SHP77 treated with DMSO at 0.1 percent for 48 hours (cell line): ENCODE measurements around the gene SLC13A5.
"Not testable (repeated sequence)": the region's sequence is repeated elsewhere in the genome, so short reads cannot be mapped to it uniquely, and the experiment has no call there.

Experiments used
- DNase-seq: peaks from one replicate; lab custom pipeline; 2025; lab: John Stamatoyannopoulos, UW

Gene SLC13A5

DNA sequence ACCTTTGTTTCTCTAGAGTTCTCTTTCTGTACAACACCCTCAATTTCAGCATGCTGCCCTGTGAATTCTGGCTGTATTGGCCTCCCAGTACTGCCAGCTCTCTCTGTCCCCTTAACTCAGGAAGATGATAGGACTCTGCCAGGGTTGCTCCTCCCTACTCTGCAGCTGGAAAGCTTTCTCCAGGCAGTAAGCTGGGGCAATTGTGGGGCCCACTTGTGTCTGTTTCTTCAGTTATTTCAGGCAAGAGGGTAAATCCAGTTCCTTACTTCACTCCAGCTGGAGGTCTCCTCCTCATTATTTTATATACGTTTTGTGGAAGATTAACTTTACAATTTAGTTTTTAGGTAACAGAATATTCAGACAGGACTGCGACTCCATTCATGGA lies 51.7 kb downstream of the SLC13A5 start:
- no peak for DNase-seq

DNA sequence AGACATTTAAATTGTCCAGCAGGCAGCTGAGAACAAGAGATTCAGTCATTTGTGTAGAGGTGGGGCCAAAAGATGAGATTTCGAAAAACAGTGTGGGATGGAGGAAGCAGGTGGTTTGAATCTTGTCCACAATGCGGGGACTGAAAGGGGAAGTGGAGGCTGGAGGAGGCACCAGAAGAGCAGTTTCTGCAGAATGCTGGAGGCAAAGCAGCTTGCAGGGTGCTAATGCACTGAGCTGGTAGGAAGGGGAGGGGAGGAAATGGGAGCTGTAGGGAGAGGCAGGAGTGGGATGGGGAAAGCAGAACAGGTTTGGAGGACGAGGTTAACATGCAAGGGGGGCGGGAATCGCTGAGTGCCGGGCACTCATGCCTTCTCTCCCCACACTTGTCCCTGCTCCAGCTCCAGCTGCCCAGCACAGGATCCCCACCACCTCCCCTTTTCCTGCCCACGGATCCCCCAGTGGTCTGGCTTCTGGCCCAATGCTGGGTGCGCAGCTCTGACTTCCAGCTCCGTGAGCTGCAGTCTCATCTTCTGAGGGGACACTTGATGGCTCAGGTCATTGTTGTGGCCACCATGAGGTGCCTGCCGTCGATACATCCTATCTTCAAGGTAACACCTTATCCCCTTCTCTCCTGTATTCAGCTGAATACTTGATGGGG lies 52.2 kb downstream of the SLC13A5 start:
- DNase-seq = no peak

DNA sequence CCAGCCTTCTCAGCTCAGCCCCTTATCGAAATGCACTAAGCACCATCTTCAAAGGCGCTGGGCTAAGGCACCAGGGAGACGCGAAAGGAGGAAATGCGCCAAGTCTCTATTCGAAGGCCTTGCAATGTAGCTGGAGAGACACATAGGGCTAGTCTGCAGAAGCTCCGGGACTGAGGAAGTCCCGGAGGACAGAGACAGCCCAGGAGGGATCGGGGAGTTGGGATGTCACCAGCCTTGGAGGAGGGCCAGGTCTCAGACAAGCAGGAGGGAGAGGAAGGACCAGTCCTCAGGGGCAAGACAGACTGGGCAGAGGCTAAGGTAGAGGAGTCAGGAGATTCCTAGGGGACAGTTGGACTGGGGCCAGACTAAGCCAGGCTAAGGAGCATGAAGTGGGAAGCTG lies 53.1 kb downstream of the SLC13A5 start:
- DNase-seq = no peak

DNA sequence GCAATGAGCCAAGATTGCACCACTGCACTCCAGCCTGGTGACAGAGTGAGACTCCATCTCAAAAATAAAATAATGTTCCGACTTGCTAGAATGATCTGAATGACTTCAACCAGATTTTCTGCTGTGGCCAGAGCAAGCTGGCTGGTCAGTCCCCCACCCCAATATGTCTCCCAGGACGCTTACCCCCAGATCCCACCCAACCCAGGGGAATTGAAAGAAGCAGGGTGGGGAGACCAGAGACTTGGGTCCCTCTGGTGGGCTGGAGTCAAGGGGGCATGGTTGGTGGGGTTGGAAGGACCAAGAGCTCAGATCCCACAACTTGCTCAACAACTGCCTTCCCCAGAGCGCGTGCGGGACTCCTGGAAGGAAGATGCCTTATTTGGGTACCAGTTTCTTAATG lies 54.8 kb downstream of the SLC13A5 start:
- not testable (repeated sequence) for DNase-seq

DNA sequence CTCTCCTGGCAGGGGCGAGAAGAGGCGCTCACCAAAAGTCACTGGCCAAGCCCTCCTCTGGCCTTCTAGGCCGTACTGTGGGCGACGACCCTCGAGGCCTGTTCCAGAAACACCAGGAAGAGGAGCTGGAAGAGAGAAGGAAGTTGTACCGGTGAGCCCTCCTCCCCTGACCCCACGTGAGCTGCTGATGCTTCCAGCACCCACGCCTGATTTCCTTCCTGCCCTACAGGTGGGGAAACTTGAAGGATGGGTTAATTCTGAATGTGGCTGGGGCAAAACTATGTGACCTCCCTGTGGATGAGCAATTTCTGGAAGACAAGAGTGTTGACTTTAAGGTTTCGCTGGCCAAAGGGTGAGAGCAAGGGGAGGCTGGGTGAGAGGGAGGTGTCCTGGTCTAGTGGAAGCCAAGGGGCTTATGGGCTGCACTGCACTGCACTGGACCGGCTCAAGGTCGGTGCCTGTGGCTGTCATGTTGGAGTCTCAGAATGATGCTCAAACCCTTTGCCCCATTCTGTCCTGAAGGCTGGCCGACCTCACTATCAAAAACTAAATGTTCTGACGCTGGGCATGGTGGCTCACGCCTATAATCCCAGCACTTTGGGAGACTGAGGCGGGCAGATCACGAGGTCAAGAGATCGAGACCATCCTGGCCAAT lies 55.4 kb downstream of the SLC13A5 start:
- no peak for DNase-seq

DNA sequence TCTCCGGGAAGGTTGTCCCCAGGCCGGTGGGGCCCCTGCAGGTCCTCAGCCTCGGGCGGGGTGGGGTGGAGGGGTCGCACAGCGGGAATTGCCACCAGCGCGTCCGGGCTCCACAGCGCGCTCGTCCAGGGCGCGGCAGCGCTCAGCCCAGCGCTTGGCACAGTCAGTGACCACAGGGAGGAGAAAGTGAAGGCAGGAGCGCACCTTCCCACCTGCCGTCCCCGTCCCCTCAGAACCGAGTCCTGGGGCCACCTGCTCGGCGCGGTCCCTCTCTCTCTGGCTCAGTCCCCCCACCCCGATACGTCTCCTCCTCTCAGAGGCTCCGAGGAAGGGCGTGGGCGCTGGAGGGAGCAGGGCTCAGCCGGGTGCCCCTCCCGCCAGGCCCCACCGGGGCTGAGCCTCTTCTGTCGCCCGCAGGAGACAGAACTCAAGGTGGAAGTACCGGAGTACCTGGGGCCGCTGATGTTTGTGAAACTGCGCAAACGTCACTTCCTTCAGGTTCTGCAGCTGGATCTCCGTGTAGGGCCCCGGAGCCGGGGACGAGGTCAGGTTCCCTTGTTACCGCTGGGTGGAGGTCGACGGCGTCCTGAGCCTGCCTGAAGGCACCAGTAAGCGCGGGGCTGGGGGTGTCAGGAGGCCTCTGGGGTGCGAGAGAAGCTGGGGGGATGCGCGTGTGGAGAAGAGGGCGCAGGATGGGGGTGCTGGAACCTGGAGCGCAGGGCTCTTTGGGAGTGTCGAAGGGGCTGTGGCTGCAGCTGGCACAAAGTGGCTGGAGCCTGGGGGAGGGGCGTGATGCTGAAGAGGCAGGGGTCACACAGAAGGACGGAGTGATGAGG lies 56.2 kb downstream of the SLC13A5 start:
- DNase-seq = not testable (repeated sequence)

DNA sequence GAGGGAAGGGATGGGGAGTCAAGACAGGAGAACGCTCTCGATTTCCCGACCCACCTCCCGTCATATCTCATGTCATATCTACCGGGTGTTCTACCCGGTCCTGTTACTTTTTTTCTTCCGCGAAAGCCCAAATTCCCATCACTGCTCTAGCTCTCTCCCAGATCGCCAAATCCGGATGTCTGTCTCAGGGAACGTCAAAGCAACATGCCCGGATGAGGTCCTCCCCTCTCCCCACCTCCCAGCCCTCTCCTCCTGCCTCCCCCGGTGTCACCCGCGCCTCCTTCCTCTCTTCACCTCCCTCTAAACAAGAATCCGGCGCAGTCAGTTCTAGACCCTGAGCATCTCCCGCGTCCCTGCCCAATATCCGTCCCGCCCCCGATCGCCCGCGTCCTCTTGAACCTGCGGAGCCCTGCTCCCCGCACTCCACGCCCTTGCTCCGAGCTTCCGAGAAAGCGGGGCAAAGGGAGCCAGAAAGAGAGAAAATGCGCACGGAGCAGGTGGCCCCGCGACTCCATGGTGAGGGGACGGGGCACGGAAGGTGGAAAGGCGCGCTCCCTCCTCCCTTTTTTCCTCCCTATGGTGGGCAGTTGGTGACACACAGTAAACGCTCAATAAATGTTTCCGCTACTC lies 57.3 kb downstream of the SLC13A5 start:
- not testable (repeated sequence) for DNase-seq

DNA sequence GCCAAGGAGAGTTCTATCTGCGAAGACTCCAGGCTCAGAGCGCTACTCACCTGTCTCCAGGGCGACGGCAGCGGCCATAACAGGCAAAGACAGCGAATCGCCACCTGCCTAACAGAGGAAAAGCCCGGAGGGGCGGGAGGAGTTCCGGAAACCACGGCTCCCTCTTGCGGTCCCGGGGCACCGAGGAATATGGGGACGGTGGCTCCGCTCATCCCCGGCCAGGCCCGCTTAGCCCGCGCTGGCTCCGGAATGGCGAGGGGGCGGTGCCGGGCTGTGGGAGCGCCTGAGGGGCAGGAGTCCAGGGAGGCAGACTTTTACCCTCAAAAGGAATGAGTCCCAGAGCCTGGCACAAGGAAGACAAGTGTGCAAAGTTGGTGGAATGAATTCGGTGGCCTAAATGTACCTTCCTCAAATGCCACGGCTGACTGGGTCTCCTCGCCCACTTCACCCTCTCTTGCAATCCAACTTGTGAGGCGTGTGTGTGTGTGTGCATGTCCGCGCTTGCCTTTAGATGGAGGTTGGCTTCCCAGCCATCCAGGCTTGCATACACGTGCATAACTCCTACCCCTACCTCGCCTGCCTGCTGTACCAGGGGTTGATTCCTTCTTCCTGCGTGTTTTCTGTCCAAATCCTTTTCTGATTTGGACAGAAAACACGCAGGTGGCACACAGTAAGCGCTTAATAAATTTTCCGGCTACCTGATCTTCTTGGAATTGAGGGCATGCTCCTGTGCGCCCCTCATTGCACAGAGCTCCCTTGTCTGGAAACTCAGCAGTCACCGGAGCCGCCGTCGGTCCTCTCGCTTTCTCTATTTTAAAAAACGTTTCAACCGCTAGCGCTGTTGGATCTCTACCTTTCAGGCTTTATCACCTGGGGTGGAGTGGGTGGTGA lies 58.1 kb downstream of the SLC13A5 start:
- no peak for DNase-seq

DNA sequence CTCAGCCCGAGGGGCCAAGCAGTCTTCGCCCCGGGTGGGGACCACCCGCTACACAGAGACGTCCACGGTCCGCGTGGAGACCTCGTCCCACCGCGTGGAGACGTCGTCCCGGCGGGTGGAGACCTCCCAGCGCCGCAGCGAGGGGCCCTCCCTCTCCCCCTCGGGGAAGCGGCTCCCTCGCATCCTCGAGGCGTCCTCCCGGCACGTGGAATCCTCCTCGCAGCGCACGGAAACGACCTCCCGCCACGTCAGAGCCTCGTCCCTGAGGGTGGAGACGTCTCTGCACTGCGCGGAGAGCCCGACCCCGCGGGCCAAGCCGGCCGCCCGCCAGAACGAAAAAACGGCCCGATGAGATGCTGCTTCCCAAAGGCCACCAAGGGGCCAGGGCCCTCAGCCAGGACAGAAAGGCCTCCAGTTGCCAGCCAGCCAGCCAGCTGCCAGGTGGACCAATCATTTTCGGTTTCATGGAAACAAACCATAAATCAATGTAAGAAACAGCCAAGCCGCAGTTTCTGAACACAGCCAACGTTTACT lies 61.2 kb downstream of the SLC13A5 start:
- peak; percentile 35 for DNase-seq

DNA sequence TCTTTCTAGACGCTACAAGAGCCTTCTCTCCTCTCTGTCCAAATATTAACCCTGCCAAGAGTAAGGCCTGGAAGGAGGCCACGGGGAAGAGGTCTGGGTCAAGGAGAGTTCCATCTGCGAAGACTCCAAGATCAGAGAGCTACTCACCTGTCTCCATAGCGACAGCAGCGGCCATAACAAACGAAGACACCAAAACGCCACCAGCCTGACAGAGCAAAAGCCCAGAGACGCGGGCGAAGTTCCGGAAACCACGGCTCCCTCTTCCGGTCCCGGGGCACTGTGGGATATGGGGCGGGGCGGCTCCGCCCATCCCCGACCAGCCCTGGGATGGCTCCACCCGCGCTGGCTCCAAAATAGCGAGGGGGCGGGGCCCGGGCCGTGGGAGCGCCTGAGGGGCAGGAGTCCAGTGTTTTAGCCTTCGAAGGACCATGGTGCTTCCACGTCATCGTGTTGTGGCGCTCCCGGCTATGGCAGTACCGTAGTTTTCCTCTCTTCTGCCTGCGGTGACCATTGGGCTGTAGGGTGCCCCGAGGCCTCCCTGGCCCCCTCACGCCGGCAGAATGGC lies 61.7 kb downstream of the SLC13A5 start, which contains the start of the genes C17orf100 and MED31:
Gene C17orf100, plus strand, starts transcription at position 409 of the 565 bp plus-strand sequence. Its CDS starts 152 bp downstream, at position 561.
Gene MED31, minus strand, starts transcription at position 252 of the 565 bp plus-strand sequence. Its CDS starts 77 bp downstream, at position 175.
- DNase-seq = peak; percentile 86

DNA sequence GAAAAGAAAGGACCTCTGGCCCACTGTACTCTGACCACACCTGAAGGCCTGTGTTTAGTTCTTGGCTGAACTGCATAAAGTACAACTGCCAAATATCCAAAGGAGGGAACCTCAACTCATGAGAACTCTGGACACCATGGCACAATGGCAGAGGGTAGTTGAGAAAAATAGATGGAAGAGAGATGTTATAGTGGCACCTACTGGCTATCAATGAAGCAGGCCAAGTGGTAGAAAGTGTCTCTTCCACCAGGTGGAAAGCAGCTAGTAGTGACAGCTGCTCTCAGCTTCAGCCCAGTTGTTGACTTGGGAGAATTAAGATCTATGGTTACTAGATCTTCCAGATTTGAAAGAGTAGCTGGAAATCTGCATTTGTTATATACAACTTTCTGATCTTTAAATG lies 65.0 kb downstream of the SLC13A5 start:
- no peak for DNase-seq

DNA sequence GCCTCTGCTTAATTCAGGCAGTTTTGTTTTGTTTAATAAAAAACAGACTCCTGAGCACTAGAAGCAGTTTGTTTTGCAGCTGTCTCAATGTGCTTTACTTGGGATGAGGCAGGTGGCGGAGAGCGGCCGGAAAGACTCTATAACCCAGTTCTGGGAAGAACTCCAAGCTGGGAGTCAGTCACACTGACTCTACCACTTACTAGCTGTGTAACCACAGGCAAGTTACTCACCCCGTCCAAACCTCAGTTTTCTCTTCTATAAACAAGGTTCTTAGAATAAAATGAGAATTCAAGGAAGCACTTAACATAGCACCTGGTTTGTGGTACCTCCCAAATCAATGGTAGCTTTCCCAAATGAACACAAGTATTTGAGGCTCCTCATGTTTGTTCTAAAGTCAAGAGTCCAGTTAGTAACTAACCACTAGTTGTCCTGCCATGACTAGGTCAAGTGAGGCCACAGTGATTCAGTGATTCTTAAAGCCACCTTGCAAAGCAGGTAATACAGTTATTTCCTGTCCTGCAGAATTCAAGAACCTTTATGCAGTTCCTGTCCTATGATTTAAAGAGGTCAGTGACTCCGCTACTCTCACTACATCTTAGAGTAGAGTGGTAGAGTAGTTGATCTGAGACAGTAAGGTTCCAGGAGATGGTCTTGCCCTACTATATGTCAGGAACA lies 69.6 kb downstream of the SLC13A5 start:
- DNase-seq = no peak

DNA sequence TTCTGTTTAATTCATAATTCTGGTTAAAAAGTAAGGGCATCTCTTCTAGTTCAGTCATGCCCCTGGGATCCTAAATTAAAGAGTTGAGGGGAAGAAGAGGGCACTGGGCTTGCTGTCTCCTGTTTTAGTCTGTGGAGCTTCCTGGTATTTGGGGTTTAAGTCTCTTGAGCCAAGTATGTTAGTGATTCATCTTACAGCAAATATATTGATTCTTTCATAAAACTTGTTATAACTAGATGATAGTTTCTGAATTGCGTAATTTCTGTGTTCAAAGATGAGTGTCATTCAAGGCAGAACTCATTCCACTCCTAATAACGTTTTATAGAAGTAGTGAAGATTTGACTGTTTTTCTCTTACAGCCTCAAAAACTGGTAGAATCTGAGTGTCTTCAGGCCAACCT lies 70.6 kb downstream of the SLC13A5 start:
- no peak for DNase-seq

DNA sequence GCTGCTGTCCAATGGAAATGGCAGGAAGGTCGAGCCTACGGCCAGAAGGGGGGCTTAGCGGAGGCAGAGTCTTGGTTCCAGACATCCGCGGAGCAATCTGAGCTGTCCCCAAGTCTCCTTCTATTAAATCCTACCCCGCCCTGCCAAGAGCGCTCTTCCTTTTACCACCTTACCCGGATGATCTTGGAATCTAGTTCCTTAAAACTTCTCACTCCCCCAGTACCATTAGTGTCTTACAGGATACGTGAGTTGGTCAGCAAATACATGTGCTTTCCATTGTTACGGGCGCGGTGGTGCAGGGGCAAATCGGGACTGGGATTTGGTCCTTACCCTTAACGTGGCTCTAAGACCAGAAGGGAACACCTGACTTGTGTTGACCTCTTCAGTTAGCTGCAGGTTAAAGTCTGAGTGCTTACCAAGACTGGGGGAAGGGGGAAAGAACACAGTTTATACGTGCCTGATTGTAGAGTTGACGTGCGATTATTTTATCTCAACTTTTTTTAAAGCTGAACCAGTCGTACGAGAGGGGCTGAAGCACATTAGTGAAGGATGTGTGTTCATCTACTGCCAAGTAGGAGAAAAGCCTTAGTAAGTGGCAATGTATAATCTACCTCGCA lies 71.8 kb downstream of the SLC13A5 start:
- peak; percentile 33 for DNase-seq

DNA sequence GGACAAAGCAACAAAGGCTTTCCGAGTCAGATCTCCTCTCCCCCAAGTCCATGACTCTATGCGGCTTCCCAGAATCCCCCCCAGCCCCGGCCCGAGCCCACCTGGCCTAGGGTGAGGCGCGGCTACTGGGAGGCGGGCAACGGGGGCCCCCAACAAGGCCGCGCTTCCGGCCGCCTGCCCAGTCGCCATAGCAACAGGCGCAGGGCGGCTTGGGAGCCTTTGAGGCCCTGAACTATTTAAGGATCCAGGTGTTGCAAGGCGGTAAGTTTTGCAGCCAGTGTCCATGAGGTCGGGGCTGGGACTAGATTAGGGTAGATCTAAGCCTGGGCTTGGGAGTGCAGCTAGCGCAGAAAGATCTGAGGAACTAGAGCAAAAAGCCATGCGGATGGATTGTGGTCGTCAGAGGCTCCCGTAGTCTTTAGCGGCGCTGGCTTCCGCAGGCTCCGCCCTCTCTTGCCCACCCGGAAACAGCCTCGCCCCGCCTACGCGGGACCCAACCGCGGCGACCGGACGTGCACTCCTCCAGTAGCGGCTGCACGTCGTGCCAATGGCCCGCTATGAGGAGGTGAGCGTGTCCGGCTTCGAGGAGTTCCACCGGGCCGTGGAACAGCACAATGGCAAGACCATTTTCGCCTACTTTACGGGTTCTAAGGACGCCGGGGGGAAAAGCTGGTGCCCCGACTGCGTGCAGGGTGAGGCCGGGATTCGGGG lies 72.5 kb downstream of the SLC13A5 start, which contains the start of the genes KIAA0753 and TXNDC17:
Gene KIAA0753, minus strand, starts transcription at position 176 of the 711 bp plus-strand sequence. CDS start 5,608 bp downstream, outside the sequence.
Gene TXNDC17, plus strand, starts transcription at position 525 of the 711 bp plus-strand sequence. Its CDS starts 23 bp downstream, at position 548.
- DNase-seq = peak; percentile 92

DNA sequence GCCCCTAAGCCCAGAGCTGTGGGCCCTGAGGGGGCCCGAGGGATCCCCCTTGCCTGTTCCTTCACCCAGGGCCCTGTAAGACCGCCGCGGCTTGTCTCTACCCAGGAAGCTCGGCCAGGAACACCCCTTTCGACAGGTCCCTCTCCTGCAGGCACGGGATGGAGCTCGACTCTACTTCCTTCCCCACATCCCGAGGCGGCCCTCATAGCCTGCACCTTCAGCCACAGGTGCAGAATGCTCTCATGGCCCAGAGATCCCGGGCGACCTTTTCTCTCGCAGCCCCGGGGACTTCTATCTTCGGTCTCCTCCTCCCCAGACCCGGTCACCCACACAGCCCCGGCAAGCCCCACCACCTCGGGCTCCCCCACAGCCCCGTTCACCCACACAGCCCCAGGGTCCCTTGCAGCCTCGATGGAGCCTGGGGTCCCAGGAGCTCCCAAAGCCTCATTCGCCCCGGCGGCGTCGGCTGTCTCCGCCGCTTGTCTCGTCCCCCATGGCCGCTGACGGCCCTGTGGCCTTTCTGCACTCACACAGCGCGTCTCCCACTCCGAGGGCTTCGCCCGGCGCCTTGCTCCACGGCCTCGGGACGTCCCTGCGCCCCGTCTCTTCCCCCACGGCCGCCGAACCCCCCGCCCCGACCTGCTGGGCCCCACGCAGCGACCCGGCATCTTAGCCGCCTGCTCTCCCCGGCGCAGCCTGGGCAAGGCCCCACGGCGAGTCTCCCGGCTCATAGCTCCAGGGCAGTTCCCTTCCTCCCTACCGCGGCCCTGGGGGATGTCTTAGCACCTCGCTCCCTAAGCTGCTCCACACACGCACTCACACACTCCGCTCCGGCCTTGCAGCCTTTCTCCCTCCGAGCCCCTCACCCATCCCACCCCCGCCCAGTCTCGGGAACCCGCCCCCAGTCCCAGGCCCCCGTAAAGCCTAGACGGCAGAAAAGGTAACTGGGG lies 73.3 kb downstream of the SLC13A5 start:
- no peak for DNase-seq

DNA sequence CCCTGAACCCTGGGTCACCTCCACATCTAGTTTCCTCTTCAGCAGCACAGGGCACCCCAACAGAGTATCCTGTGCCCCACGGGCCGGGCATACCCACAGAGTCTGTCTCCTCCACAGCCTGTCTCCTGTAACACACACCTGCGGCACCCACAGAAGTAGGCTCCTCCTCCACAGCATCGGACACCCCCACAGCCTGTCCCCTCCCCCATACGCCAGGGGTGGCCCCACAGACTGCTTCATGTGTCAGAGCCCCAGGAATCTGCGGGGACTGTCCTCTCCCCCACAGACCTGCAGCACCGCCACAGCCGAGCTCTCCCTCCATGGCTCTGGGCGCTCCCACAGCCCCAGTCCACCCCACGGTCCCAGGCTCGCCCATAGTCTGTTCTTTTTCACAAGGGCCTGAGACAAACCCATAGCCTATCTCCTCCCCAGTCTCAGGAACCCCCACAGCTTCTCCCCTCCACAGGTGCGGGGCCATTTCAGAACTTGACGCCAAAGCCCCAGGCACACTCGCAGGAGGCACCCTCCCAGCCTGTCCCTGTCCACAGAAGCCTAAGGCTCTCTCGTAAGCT lies 74.1 kb downstream of the SLC13A5 start:
- DNase-seq = no peak
